H1 (cell line): Measurements from ENCODE around the gene UBAP2L. TPM values are rescaled to one million over a fixed set of nuclear protein-coding genes. Genes with fewer than 3 reads are reported as not detected.

Experiments
- CTCF ChIA-PET: fragments of 300-600 bp; sonication (Branson Sonifier 250); formaldehyde crosslinking; loops from one replicate; lab custom pipeline; 2021; ENCODE audit not compliant: partially characterized antibody; lab: Charles Lee
- POLR2A ChIA-PET: fragments of 300-600 bp; sonication (Branson Sonifier 250); formaldehyde crosslinking; loops from one replicate; lab custom pipeline; 2021; ENCODE audit warnings: inconsistent platforms; ENCODE audit not compliant: partially characterized antibody; lab: Charles Lee
- DNase-seq, 2 experiments: peaks; one replicate each; pipeline versions ENCODE4 v3.0.0 to v3.0.0-alpha.2; 2010 to 2022; ENCODE audit warnings: low spot score in 2 of 2, low read depth in 1 of 2, mixed read lengths in 1 of 2
- FAIRE-seq: peaks from 2 replicates; lab custom pipeline; 2011; peaks lifted over from hg19 to GRCh38; lab: Jason Lieb, UNC
- H2AFZ ChIP-seq: 2 replicates; pipeline ENCODE4 v1.8.1; 2012; ENCODE audit warnings: low read length, inconsistent platforms
- H2AK5ac ChIP-seq: 2 replicates; pipeline ENCODE4 v1.6.1; 2013; ENCODE audit warnings: low read depth, low read length
- H2BK120ac ChIP-seq: replicated peaks from 2 replicates; pipeline ENCODE3; 2013; ENCODE audit warnings: low read depth, low read length, inconsistent platforms
- H2BK12ac ChIP-seq: 2 replicates; pipeline ENCODE4 v1.6.1; 2013; ENCODE audit warnings: low read depth, low read length
- H2BK15ac ChIP-seq: 2 replicates; pipeline ENCODE4 v1.6.1; 2013; ENCODE audit warnings: low read length
- H2BK20ac ChIP-seq: 2 replicates; pipeline ENCODE4 v1.6.1; 2013; ENCODE audit warnings: low read length
- H2BK5ac ChIP-seq: 2 replicates; pipeline ENCODE4 v1.6.1; 2013; ENCODE audit warnings: low read depth, low read length
- H3K14ac ChIP-seq: 2 replicates; pipeline ENCODE4 v1.6.1; 2013; ENCODE audit warnings: inconsistent platforms; ENCODE audit not compliant: insufficient read length
- H3K18ac ChIP-seq: 2 replicates; pipeline ENCODE4 v1.6.1; 2013; ENCODE audit warnings: low read length; ENCODE audit errors: extremely low read depth
- H3K23ac ChIP-seq: 2 replicates; pipeline ENCODE4 v1.6.1; 2013; ENCODE audit warnings: inconsistent platforms; ENCODE audit not compliant: insufficient read length
- H3K23me2 ChIP-seq: 2 replicates; pipeline ENCODE4 v1.6.1; 2013; ENCODE audit warnings: low read depth, low read length
- H3K27ac ChIP-seq: 2 replicates; pipeline ENCODE4 v1.6.1; 2011; ENCODE audit warnings: low read depth, low read length, inconsistent platforms
- H3K27me3 ChIP-seq, 4 experiments: replicated peaks in 1 of 4; 1 replicate in 1 of 4; 2 replicates in 3 of 4; pipeline versions ENCODE4 v1.6.1 to v1.8.1; 2011 to 2013; ENCODE audit warnings: low read length in 3 of 4, mild to moderate bottlenecking in 3 of 4, inconsistent platforms in 2 of 4, mixed read lengths in 2 of 4, moderate library complexity in 1 of 4; ENCODE audit not compliant: control insufficient read depth in 3 of 4, insufficient read depth in 3 of 4; ENCODE audit errors: extremely low read depth in 1 of 4
- H3K36me3 ChIP-seq, 4 experiments: 2 replicates each; pipeline versions ENCODE4 v1.6.1 to v1.8.1; 2011 to 2013; ENCODE audit warnings: mild to moderate bottlenecking in 4 of 4, low read length in 3 of 4, moderate library complexity in 2 of 4, control low read depth in 1 of 4, inconsistent platforms in 1 of 4; ENCODE audit not compliant: insufficient read depth in 4 of 4, control insufficient read depth in 2 of 4
- H3K4ac ChIP-seq: replicated peaks from 2 replicates; pipeline ENCODE3; 2013; ENCODE audit warnings: low read length, low read depth, mixed read lengths, inconsistent platforms; ENCODE audit not compliant: insufficient read length
- H3K4me1 ChIP-seq, 4 experiments: replicated peaks in 1 of 4; 1 replicate in 1 of 4; 2 replicates in 3 of 4; pipeline versions ENCODE4 v1.6.1 to v1.8.1; 2011 to 2013; ENCODE audit warnings: low read length in 3 of 4, inconsistent platforms in 2 of 4, mixed read lengths in 1 of 4; ENCODE audit not compliant: insufficient read depth in 4 of 4, control insufficient read depth in 3 of 4
- H3K4me2 ChIP-seq, 2 experiments: 2 replicates each; pipeline versions ENCODE4 v1.6.1 to v1.8.1; 2011 to 2013; ENCODE audit warnings: low read depth in 2 of 2, low read length in 2 of 2, control low read depth in 1 of 2, inconsistent platforms in 1 of 2, mild to moderate bottlenecking in 1 of 2; ENCODE audit not compliant: insufficient read depth in 1 of 2
- H3K4me3 ChIP-seq, 4 experiments: fragments of 200-600, 300-600 bp in 1 of 4; sonication (generic), shearing (Covaris generic), sonication (Bioruptor Twin) in 1 of 4; 2 replicates each; pipeline versions ENCODE4 v1.5.1 to v1.8.1; 2011 to 2016; ENCODE audit warnings: low read length in 4 of 4, low read depth in 3 of 4, control low read depth in 2 of 4, inconsistent platforms in 2 of 4, mild to moderate bottlenecking in 2 of 4, mixed read lengths in 1 of 4, moderate library complexity in 1 of 4; ENCODE audit not compliant: insufficient read depth in 2 of 4; ENCODE audit errors: extremely low read depth in 1 of 4
- H3K56ac ChIP-seq: replicated peaks from 2 replicates; pipeline ENCODE3; 2013; ENCODE audit warnings: low read depth, mild to moderate bottlenecking, mixed read lengths, low read length, inconsistent platforms; ENCODE audit not compliant: insufficient read length
- H3K79me1 ChIP-seq: 2 replicates; pipeline ENCODE4 v1.6.1; 2013; ENCODE audit warnings: low read depth, low read length, control low read depth
- H3K79me2 ChIP-seq, 2 experiments: 2 replicates each; pipeline versions ENCODE4 v1.6.1 to v1.8.1; 2012 to 2013; ENCODE audit warnings: low read length in 2 of 2, mild to moderate bottlenecking in 2 of 2, inconsistent platforms in 1 of 2; ENCODE audit not compliant: insufficient read depth in 2 of 2, control insufficient read depth in 1 of 2
- H3K9ac ChIP-seq, 4 experiments: replicated peaks in 1 of 4; 1 replicate in 1 of 4; 2 replicates in 3 of 4; pipeline versions ENCODE4 v1.6.1 to v1.8.1; 2011 to 2013; ENCODE audit warnings: low read depth in 3 of 4, low read length in 3 of 4, control low read depth in 2 of 4, mild to moderate bottlenecking in 2 of 4, moderate library complexity in 2 of 4, inconsistent platforms in 1 of 4; ENCODE audit errors: extremely low read depth in 1 of 4
- H3K9me3 ChIP-seq, 2 experiments: 2 replicates each; pipeline versions ENCODE4 v1.6.1 to v1.8.1; 2012 to 2013; ENCODE audit warnings: mild to moderate bottlenecking in 2 of 2, moderate library complexity in 2 of 2, control low read depth in 1 of 2, inconsistent platforms in 1 of 2, low read depth in 1 of 2, low read length in 1 of 2, mixed read lengths in 1 of 2; ENCODE audit not compliant: insufficient read depth in 2 of 2
- H4K20me1 ChIP-seq, 2 experiments: replicated peaks in 1 of 2; 2 replicates each; pipeline versions ENCODE3 to v1.8.1; 2011 to 2013; ENCODE audit warnings: inconsistent platforms in 2 of 2, low read length in 2 of 2, mild to moderate bottlenecking in 1 of 2; ENCODE audit not compliant: insufficient read depth in 2 of 2, control insufficient read depth in 1 of 2
- H4K5ac ChIP-seq: 2 replicates; pipeline ENCODE4 v1.6.1; 2013; ENCODE audit warnings: low read length, low read depth, mixed read lengths, inconsistent platforms; ENCODE audit not compliant: insufficient read length
- H4K8ac ChIP-seq: 2 replicates; pipeline ENCODE4 v1.8.0; 2013; ENCODE audit warnings: mild to moderate bottlenecking, moderate library complexity, low read length, inconsistent platforms; ENCODE audit not compliant: insufficient read depth; ENCODE audit errors: extremely low read depth
- H4K91ac ChIP-seq: replicated peaks from 2 replicates; pipeline ENCODE3; 2013; ENCODE audit warnings: low read length, mixed read lengths, inconsistent platforms; ENCODE audit not compliant: insufficient read length
- HDAC2 ChIP-seq, 2 experiments: fragments of 300-600 bp in 1 of 2; sonication (generic) in 1 of 2; IDR thresholded peaks; 2 replicates each; pipeline ENCODE4 v1.6.1; 2011 to 2012; ENCODE audit warnings: low read depth in 2 of 2, low read length in 2 of 2, mild to moderate bottlenecking in 2 of 2, moderate library complexity in 2 of 2, borderline replicate concordance in 1 of 2, inconsistent platforms in 1 of 2
- WGBS, 2 experiments: shearing (Covaris generic) in 1 of 2; methylation state at CpG; one replicate each; pipeline versions ENCODE4 v1.1.6 to v1.1.7; 2013 to 2015; ENCODE audit warnings: low lambda C conversion rate in 2 of 2, mixed read lengths in 2 of 2, inconsistent platforms in 1 of 2, low coverage in 1 of 2, missing lambda C conversion rate in 1 of 2; ENCODE audit not compliant: insufficient replicate concordance in 2 of 2, insufficient coverage in 1 of 2, insufficient read length in 1 of 2; ENCODE audit errors: extremely low coverage in 1 of 2, missing lambda C conversion rate in 1 of 2; 5-methylcytosine and 5-hydroxymethylcytosine counted together
- polyA plus RNA-seq, 7 experiments: library from polyadenylated mRNA; depleted of rRNA in 3 of 7; stranded (reverse) in 5 of 7; unstranded in 2 of 7; fragments of >200 nt in 5 of 7; fragments of 200-250 nt in 2 of 7; gene quantifications; 1 replicate in 5 of 7; 2 replicates in 1 of 7; 4 replicates in 1 of 7; pipeline versions ENCODE4 v1.2.1 to v1.2.3, GENCODE V29; 2011 to 2013; ENCODE audit warnings: missing spikeins in 2 of 7, mixed read lengths in 2 of 7
- total RNA-seq: library from RNA; stranded (reverse); fragmentation: NEBNext Ultra II Directional; extraction: Animal tissue kit (Norgen Biotek cat#: 25700); gene quantifications from 2 replicates; pipeline ENCODE4 v1.2.1, GENCODE V29; 2021

The UBAP2L gene
- total and polyA plus RNA-seq, 2 of the 8 experiments (the other 6 are each of a cell fraction or from before 2014, with no cell fraction given): 254 to 349 TPM

DNA sequence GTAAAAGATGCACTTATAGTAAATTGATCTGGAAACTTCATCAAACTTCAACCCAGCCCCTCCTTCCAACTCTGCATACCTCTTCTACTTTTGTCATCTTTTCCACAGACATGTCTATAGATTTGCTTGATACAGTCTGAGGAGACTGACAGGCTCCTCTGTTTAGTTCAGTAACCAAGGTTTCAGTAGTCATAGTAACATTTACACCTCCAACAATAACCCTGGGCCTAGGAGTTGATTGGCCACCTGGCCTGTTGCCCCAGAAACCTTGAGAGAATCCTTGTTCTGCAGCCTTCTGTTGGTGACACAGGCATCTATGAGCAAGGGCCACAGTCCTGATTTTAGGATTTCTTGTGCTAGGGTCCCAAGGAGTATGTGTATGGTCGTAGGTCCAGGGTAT is 14.6 kb upstream of the UBAP2L start, which contains the start of gene CFAP141:
Gene CFAP141 (minus strand): TSS at position 138 of the 400 bp plus-strand sequence. CDS start 26 bp downstream, at position 112.
- FAIRE-seq: no peak

More for the DNA sequence above, 14.6 kb upstream of the UBAP2L start, which contains the start of gene CFAP141:
- H4K5ac ChIP-seq: no peak within 1 kb of the TSS
- no peak within 1 kb of the TSS for H4K91ac ChIP-seq
- no peak within 1 kb of the TSS for H3K4ac ChIP-seq
- H3K18ac ChIP-seq: no peak within 1 kb of the TSS
- no peak within 1 kb of the TSS for H2AFZ ChIP-seq
- H3K4me3 ChIP-seq: no peak within 1 kb of the TSS
- H3K23me2 ChIP-seq: no peaks in the 10 kb centered on the region
- no peak within 1 kb of the TSS for H3K14ac ChIP-seq
- no peaks in the 10 kb centered on the region for H3K79me1 ChIP-seq
- H3K23ac ChIP-seq: no peak within 1 kb of the TSS
- H2BK20ac ChIP-seq: no peak within 1 kb of the TSS
- DNase-seq: no peak
- no peak within 1 kb of the TSS for H3K4me2 ChIP-seq
- no peak within 1 kb of the TSS for H2BK5ac ChIP-seq
- H2BK120ac ChIP-seq: no peak within 1 kb of the TSS
- no peaks in the 10 kb centered on the region for H3K9me3 ChIP-seq
- ChIA-PET POLR2A (interaction anchor here (10.7 kb wide), 1 partner anchor 11 kb away, joined by 99 read pairs; the partner anchor contains the start of gene UBAP2L), CTCF (no interaction called here)
- H3K27ac ChIP-seq: no peak within 1 kb of the TSS; the same call in 1 of the 2 replicates
- no peaks in the 10 kb centered on the region for H3K79me2 ChIP-seq
- H2BK12ac ChIP-seq: no peak within 1 kb of the TSS
- peaks cover 0 to 6% of the 10 kb centered on the region in 2 experiments for H4K20me1 ChIP-seq
- no peaks in the 10 kb centered on the region for H3K4me1 ChIP-seq
- no peak for TF ChIP-seq HDAC2 (IDR thresholded peaks at IDR 0.05; ENCODE audit: borderline replicate concordance in 1 of 2, low read depth in 2 of 2, low read length in 2 of 2)
- 86% methylated on average over 1 of the region's 1 CpG; no CpG with 5 or more reads in 1 of the 2 experiments for WGBS, 2 experiments
- H3K56ac ChIP-seq: no peak within 1 kb of the TSS
- no peaks in the 10 kb centered on the region for H3K27me3 ChIP-seq
- no peak within 1 kb of the TSS for H3K9ac ChIP-seq
- no peak within 1 kb of the TSS for H2AK5ac ChIP-seq
- H3K36me3 ChIP-seq: peaks cover 11 to 50% (median 32%) of the 10 kb centered on the region in 4 experiments; a peak in 7 of 8 replicates
- H4K8ac ChIP-seq: no peak within 1 kb of the TSS
- H2BK15ac ChIP-seq: no peak within 1 kb of the TSS
